MM.1S (cell line): ENCODE measurements around the gene SUPT6H.

Experiments used
- EZH2 ChIP-seq: fragments of 300-600 bp; sonication (generic); optimal IDR thresholded peaks from 2 replicates; pipeline ENCODE3; 2017; ENCODE audit warnings: low read depth, mild to moderate bottlenecking, antibody characterized with exemption, low read length, mixed read lengths
- EZH2phosphoT487 ChIP-seq: fragments of 300-600 bp; sonication (generic); IDR thresholded peaks from 2 replicates; pipeline ENCODE4 v1.6.1; 2018; ENCODE audit warnings: antibody characterized with exemption, low read length
- TF ChIP-seq, protein P1 (sequence below): fragments of 300-600 bp; sonication (generic); IDR thresholded peaks from 2 replicates; pipeline ENCODE4 v1.5.1; 2016; ENCODE audit warnings: antibody characterized with exemption, low read length, mixed read lengths

DNA sequence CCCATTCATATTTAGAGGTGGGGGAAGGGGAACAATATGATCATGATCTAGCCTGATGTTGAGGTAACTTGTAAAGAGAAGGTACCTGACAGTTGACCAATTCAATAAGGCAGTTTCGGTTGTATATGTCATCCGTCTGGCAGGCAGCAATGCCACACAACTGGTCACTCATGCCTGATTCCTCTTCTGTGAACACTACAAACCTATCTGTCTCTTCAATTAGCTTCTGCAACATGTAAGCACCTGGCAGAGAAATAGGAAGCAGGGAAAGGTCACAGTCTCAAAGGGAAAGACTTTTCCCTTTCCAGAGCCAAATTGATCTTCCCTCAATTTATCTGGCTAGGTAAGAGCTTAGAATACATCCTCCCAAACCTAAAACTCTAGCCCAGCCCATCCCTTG lies 37.9 kb upstream of the SUPT6H start:
- TF ChIP-seq, protein P1, sequence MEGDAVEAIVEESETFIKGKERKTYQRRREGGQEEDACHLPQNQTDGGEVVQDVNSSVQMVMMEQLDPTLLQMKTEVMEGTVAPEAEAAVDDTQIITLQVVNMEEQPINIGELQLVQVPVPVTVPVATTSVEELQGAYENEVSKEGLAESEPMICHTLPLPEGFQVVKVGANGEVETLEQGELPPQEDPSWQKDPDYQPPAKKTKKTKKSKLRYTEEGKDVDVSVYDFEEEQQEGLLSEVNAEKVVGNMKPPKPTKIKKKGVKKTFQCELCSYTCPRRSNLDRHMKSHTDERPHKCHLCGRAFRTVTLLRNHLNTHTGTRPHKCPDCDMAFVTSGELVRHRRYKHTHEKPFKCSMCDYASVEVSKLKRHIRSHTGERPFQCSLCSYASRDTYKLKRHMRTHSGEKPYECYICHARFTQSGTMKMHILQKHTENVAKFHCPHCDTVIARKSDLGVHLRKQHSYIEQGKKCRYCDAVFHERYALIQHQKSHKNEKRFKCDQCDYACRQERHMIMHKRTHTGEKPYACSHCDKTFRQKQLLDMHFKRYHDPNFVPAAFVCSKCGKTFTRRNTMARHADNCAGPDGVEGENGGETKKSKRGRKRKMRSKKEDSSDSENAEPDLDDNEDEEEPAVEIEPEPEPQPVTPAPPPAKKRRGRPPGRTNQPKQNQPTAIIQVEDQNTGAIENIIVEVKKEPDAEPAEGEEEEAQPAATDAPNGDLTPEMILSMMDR: no peak
- TF ChIP-seq EZH2 (no peak), EZH2phosphoT487 (no peak)
